GM23248 (cell line): ENCODE data around the gene PDE6G.

Source experiments
- EZH2 ChIP-seq: fragments of 200-600 bp; sonication (generic); IDR thresholded peaks from 2 replicates; pipeline ENCODE4 v1.6.1; 2018; ENCODE audit warnings: antibody characterized with exemption, mild to moderate bottlenecking; ENCODE audit not compliant: insufficient read depth, poor library complexity, severe bottlenecking
- EZH2phosphoT487 ChIP-seq: fragments of 200-600 bp; sonication (generic); IDR thresholded peaks from 2 replicates; pipeline ENCODE4 v1.6.1; 2018; ENCODE audit warnings: antibody characterized with exemption, moderate library complexity, mild to moderate bottlenecking, low read depth; ENCODE audit not compliant: insufficient read depth

DNA sequence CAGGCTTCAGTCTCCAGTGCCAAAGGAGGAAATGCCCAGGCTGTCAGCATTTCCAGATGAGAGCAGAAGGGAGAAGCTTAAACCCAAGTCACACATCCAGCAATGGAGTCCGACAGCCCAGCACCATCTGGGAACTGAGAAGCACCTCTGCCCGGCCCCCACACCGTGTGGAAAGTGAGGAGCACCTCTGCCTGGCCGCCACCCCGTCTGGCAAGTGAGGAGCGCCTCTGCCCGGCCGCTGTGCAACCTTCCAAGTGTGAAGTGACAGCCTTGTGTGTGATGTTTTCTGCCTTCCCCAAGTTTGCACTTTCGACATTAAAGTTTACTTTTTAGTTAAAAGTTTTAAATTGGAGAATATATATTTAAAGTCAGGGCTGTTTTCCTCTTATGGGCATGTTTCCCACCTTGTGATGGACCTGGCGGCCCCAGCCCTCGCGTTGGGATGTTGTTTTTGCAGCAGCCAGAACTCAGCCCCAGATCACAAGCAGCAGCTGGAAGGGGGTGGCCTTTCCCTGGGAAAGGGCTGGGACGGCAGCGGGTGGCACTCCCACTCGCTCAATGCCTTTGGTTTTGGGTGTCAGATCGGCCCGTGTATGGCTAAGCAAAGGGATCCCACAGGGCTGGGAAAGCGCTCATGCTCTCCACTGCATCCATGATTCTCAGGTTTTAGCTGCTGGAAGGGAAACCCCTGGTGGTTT, 17.4 kb upstream of the PDE6G start:
- TF ChIP-seq EZH2 (no peak), EZH2phosphoT487 (no peak)
